GM13977 (cell line): ENCODE results near the gene CDH13.
A peak's percentile ranks its signal among the peaks of the same experiment; 100 is the strongest.

Experiments
- DNase-seq: peaks from one replicate; pipeline ENCODE4 v3.0.0; 2012; ENCODE audit warnings: low spot score
- CTCF ChIP-seq: IDR thresholded peaks from 2 replicates; pipeline ENCODE4 v1.5.1; 2012; ENCODE audit warnings: mild to moderate bottlenecking, control low read depth; ENCODE audit not compliant: insufficient read depth; ENCODE audit errors: extremely low read depth, missing control alignments
- in situ Hi-C: fragments of 300-500 bp; cut with MboI; formaldehyde crosslinking; loops from one replicate; pipeline ENCODE4 v1.12.0; 2022; ENCODE audit warnings: low sequenced_read_pairs, low pct_unique_long_range_greater_than_20kb, mixed read lengths, inconsistent platforms; ENCODE audit not compliant: unreplicated experiment

CDH13 gene

GRCh38 chr16:82603784-82604411 lies 22.9 kb upstream of the CDH13 start:
- in situ Hi-C loops: no loop called here

GRCh38 chr16:82605076-82605475 lies 21.7 kb upstream of the CDH13 start:
- TF ChIP-seq CTCF: no peak
- in situ Hi-C loops: no loop called here

More at GRCh38 chr16:82603784-82604411, 22.9 kb upstream of the CDH13 start:
- no peak for DNase-seq
- peak; percentile 16 for TF ChIP-seq CTCF

GRCh38 chr16:82605863-82606620 lies 20.7 kb upstream of the CDH13 start:
- in situ Hi-C loops: no loop called here
- no peak for DNase-seq
- TF ChIP-seq CTCF: no peak

More at GRCh38 chr16:82605076-82605475, 21.7 kb upstream of the CDH13 start:
- DNase-seq: no peak

- in situ Hi-C loops: no loop called here
- DNase-seq: no peak
Observed at GRCh38 chr16:82609140-82609539, 17.6 kb upstream of the CDH13 start.

GRCh38 chr16:82612263-82612662 lies 14.5 kb upstream of the CDH13 start:
- in situ Hi-C loops: no loop called here
- TF ChIP-seq CTCF: no peak
- no peak for DNase-seq

More at GRCh38 chr16:82609140-82609539, 17.6 kb upstream of the CDH13 start:
- no peak for TF ChIP-seq CTCF

GRCh38 chr16:82616356-82616755 lies 10.4 kb upstream of the CDH13 start:
- no peak for DNase-seq
- no peak for TF ChIP-seq CTCF
- in situ Hi-C loops: no loop called here
